Subcutaneous abdominal adipose tissue (tissue), 5 donors: Measurements from ENCODE around the gene SPRN.

Experiments used
- H3K27ac ChIP-seq: one replicate; pipeline ENCODE4 v1.7.0; 2013; ENCODE audit warnings: low read depth, mild to moderate bottlenecking, inconsistent platforms, low read length, moderate library complexity
- H3K27me3 ChIP-seq, 5 donors: one replicate each; pipeline ENCODE4 v1.7.0; 2013; ENCODE audit warnings: low read length in 5 of 5, inconsistent platforms in 1 of 5; ENCODE audit not compliant: control insufficient read depth in 5 of 5, insufficient read depth in 4 of 5
- H3K36me3 ChIP-seq, 5 donors: one replicate each; pipeline ENCODE4 v1.7.0; 2013; ENCODE audit warnings: low read length in 5 of 5; ENCODE audit not compliant: control insufficient read depth in 5 of 5, insufficient read depth in 5 of 5
- H3K4me1 ChIP-seq, 5 donors: one replicate each; pipeline ENCODE4 v1.7.0; 2013; ENCODE audit warnings: low read length in 5 of 5, mild to moderate bottlenecking in 3 of 5, moderate library complexity in 1 of 5; ENCODE audit not compliant: control insufficient read depth in 5 of 5, insufficient read depth in 5 of 5
- H3K4me3 ChIP-seq, 5 donors: one replicate each; pipeline ENCODE4 v1.7.0; 2013; ENCODE audit warnings: low read length in 5 of 5, low read depth in 1 of 5
- H3K9ac ChIP-seq, 5 donors: one replicate each; pipeline ENCODE4 v1.7.0; 2013; ENCODE audit warnings: low read length in 5 of 5, mild to moderate bottlenecking in 4 of 5, moderate library complexity in 3 of 5
- H3K9me3 ChIP-seq, 5 donors: one replicate each; pipeline ENCODE4 v1.7.0; 2013; ENCODE audit warnings: low read length in 5 of 5; ENCODE audit not compliant: control insufficient read depth in 5 of 5
- donor health status: healthy.
- donor health status: healthy.
- donor health status: healthy.
- donor health status: healthy.
- donor health status: healthy.

SPRN gene

GRCh38 chr10:133456041-133456951 is 31.9 kb upstream of the SPRN start:
- peaks cover 0 to 7% (median 0%) of the 10 kb centered on the region in 5 donors for H3K36me3 ChIP-seq
- H3K4me3 ChIP-seq, result no peak overlapping the region
- no peaks in the 10 kb centered on the region for H3K27me3 ChIP-seq
- H3K9ac ChIP-seq, result no peak overlapping the region
- no peak overlapping the region for H3K27ac ChIP-seq
- H3K4me1 ChIP-seq, result no peaks in the 10 kb centered on the region
- H3K9me3 ChIP-seq, result no peaks in the 10 kb centered on the region

- peaks cover 0 to 2% (median 0%) of the 10 kb centered on the region in 5 donors for H3K9me3 ChIP-seq
- no peak overlapping the region for H3K4me3 ChIP-seq
- peaks cover 0 to 7% (median 0%) of the 10 kb centered on the region in 5 donors for H3K36me3 ChIP-seq
- H3K9ac ChIP-seq, result no peak overlapping the region
- H3K4me1 ChIP-seq, result no peaks in the 10 kb centered on the region
- no peaks in the 10 kb centered on the region for H3K27me3 ChIP-seq
- no peak overlapping the region for H3K27ac ChIP-seq
These were observed 31.2 kb upstream of the SPRN start for GRCh38 chr10:133455611-133456031.

- Histone ChIP-seq H3K27ac (no peak overlapping the region), H3K4me1 (no peaks in the 10 kb centered on the region), H3K4me3 (no peak overlapping the region), H3K36me3 (peaks cover 0 to 7% (median 0%) of the 10 kb centered on the region in 5 donors), H3K27me3 (no peaks in the 10 kb centered on the region), H3K9ac (no peak overlapping the region), H3K9me3 (peaks cover 0 to 2% (median 0%) of the 10 kb centered on the region in 5 donors)
These were observed 30.8 kb upstream of the SPRN start for GRCh38 chr10:133455196-133455595.

GRCh38 chr10:133454204-133454893 is 29.9 kb upstream of the SPRN start:
- peaks cover 0 to 2% (median 0%) of the 10 kb centered on the region in 5 donors for H3K9me3 ChIP-seq
- H3K27ac ChIP-seq, result no peak overlapping the region
- H3K9ac ChIP-seq, result no peak overlapping the region
- peaks cover 0 to 7% (median 0%) of the 10 kb centered on the region in 5 donors for H3K36me3 ChIP-seq
- no peaks in the 10 kb centered on the region for H3K27me3 ChIP-seq
- no peaks in the 10 kb centered on the region for H3K4me1 ChIP-seq
- H3K4me3 ChIP-seq, result no peak overlapping the region

GRCh38 chr10:133453516-133454203 is 29.2 kb upstream of the SPRN start, which contains the start of gene SCART1:
Gene SCART1, plus strand, starts transcription at chr10:133453945. Its CDS starts 53 bp downstream, at chr10:133453998.
- Histone ChIP-seq H3K4me3 (no peak within 1 kb of the TSS), H3K27me3 (no peaks in the 10 kb centered on the region), H3K4me1 (no peaks in the 10 kb centered on the region), H3K36me3 (peaks cover 0 to 7% (median 0%) of the 10 kb centered on the region in 5 donors), H3K9me3 (peaks cover 0 to 8% (median 5%) of the 10 kb centered on the region in 5 donors), H3K27ac (no peak within 1 kb of the TSS), H3K9ac (no peak within 1 kb of the TSS)

- peaks cover 0 to 18% (median 15%) of the 10 kb centered on the region in 5 donors for H3K9me3 ChIP-seq
- H3K36me3 ChIP-seq, result peaks cover 0 to 4% (median 0%) of the 10 kb centered on the region in 5 donors
- no peaks in the 10 kb centered on the region for H3K4me1 ChIP-seq
- no peaks in the 10 kb centered on the region for H3K27me3 ChIP-seq
- H3K9ac ChIP-seq, result no peak overlapping the region
- H3K4me3 ChIP-seq, result no peak overlapping the region
- no peak overlapping the region for H3K27ac ChIP-seq
These were observed 28.0 kb upstream of the SPRN start for GRCh38 chr10:133452453-133452852.

- no peak overlapping the region for H3K27ac ChIP-seq
- H3K9ac ChIP-seq, result no peak overlapping the region
- H3K4me3 ChIP-seq, result no peak overlapping the region
- H3K4me1 ChIP-seq, result no peaks in the 10 kb centered on the region
- peaks cover 5 to 28% (median 22%) of the 10 kb centered on the region in 5 donors for H3K9me3 ChIP-seq
- H3K36me3 ChIP-seq, result peaks cover 0 to 3% (median 0%) of the 10 kb centered on the region in 5 donors
- H3K27me3 ChIP-seq, result no peaks in the 10 kb centered on the region
These were observed 26.9 kb upstream of the SPRN start for GRCh38 chr10:133451346-133451745.

- peaks cover 0 to 3% (median 0%) of the 10 kb centered on the region in 5 donors for H3K27me3 ChIP-seq
- H3K4me3 ChIP-seq, result no peak overlapping the region
- no peaks in the 10 kb centered on the region for H3K4me1 ChIP-seq
- no peak overlapping the region for H3K9ac ChIP-seq
- no peak overlapping the region for H3K27ac ChIP-seq
- H3K9me3 ChIP-seq, result peaks cover 5 to 33% (median 26%) of the 10 kb centered on the region in 5 donors
- H3K36me3 ChIP-seq, result peaks cover 0 to 4% (median 0%) of the 10 kb centered on the region in 5 donors
These were observed 23.7 kb upstream of the SPRN start for GRCh38 chr10:133448120-133448519.

- H3K9me3 ChIP-seq, result peaks cover 5 to 33% (median 26%) of the 10 kb centered on the region in 5 donors
- peak overlapping the region in 1 of 5 donors; percentile 4 for H3K4me3 ChIP-seq
- H3K4me1 ChIP-seq, result no peaks in the 10 kb centered on the region
- H3K27me3 ChIP-seq, result peaks cover 0 to 3% (median 0%) of the 10 kb centered on the region in 5 donors
- no peak overlapping the region for H3K9ac ChIP-seq
- peaks cover 0 to 7% (median 3%) of the 10 kb centered on the region in 5 donors for H3K36me3 ChIP-seq
- no peak overlapping the region for H3K27ac ChIP-seq
These were observed 22.6 kb upstream of the SPRN start for GRCh38 chr10:133446979-133447378.
